ENCODE results near the gene BICC1. TPM values are rescaled to one million over a fixed set of nuclear protein-coding genes. Genes with fewer than 3 reads are reported as not detected.

Gene BICC1
- total RNA-seq, 1 experiment from 2014 or later, result 0.67 TPM

DNA sequence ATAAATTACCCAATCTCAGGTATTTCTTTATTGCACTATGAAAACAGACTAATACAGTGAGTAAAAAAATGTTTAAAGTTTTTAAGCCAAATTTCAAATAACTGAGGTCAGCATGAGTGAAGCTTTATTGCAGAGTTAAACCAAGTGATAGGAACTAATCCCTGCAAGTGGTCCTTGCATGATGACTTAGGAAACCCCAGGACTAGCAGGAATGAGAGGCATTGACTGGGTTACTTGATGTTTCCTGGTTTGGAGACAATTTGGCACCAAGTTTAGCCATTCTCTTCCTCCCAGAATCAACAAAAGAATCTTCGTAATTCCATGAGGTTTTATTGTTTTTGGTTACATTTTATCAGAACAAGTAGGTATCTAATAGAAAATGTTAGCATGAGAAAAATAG, 194.2 kb downstream of the BICC1 start:
- H3K9me3 ChIP-seq (ENCODE audit: control insufficient read depth, insufficient read depth, low read depth, low read length), result no peaks in the 10 kb centered on the region
- no peak overlapping the region for H3K27ac ChIP-seq (ENCODE audit: low read length)
- no peak overlapping the region for H3K4me3 ChIP-seq (ENCODE audit: low read depth in 2 of 2, low read length in 2 of 2)
- DNase-seq (ENCODE audit: low read depth, low spot score) (no peak), ATAC-seq (no peak)
- no peaks in the 10 kb centered on the region for H3K36me3 ChIP-seq (ENCODE audit: control insufficient read depth, insufficient read depth, low read length)
- no peaks in the 10 kb centered on the region for H3K27me3 ChIP-seq (ENCODE audit: control insufficient read depth, insufficient read depth, low read length)
- TF ChIP-seq SIN3A (IDR thresholded peaks at IDR 0.05; ENCODE audit: borderline replicate concordance, insufficient read depth, low read depth, low read length) (no peak), TCF7L2 (IDR thresholded peaks at IDR 0.05; ENCODE audit: low read depth, low read length) (no peak), POLR2AphosphoS5 (IDR thresholded peaks at IDR 0.05; ENCODE audit: low read depth, low read length) (no peak)
- TF ChIP-seq, protein P1, sequence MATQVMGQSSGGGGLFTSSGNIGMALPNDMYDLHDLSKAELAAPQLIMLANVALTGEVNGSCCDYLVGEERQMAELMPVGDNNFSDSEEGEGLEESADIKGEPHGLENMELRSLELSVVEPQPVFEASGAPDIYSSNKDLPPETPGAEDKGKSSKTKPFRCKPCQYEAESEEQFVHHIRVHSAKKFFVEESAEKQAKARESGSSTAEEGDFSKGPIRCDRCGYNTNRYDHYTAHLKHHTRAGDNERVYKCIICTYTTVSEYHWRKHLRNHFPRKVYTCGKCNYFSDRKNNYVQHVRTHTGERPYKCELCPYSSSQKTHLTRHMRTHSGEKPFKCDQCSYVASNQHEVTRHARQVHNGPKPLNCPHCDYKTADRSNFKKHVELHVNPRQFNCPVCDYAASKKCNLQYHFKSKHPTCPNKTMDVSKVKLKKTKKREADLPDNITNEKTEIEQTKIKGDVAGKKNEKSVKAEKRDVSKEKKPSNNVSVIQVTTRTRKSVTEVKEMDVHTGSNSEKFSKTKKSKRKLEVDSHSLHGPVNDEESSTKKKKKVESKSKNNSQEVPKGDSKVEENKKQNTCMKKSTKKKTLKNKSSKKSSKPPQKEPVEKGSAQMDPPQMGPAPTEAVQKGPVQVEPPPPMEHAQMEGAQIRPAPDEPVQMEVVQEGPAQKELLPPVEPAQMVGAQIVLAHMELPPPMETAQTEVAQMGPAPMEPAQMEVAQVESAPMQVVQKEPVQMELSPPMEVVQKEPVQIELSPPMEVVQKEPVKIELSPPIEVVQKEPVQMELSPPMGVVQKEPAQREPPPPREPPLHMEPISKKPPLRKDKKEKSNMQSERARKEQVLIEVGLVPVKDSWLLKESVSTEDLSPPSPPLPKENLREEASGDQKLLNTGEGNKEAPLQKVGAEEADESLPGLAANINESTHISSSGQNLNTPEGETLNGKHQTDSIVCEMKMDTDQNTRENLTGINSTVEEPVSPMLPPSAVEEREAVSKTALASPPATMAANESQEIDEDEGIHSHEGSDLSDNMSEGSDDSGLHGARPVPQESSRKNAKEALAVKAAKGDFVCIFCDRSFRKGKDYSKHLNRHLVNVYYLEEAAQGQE (IDR thresholded peaks at IDR 0.05; ENCODE audit: insufficient read depth in 1 of 2, low read depth in 2 of 2, low read length in 1 of 2), result no peak
- TF ChIP-seq, protein P2, sequence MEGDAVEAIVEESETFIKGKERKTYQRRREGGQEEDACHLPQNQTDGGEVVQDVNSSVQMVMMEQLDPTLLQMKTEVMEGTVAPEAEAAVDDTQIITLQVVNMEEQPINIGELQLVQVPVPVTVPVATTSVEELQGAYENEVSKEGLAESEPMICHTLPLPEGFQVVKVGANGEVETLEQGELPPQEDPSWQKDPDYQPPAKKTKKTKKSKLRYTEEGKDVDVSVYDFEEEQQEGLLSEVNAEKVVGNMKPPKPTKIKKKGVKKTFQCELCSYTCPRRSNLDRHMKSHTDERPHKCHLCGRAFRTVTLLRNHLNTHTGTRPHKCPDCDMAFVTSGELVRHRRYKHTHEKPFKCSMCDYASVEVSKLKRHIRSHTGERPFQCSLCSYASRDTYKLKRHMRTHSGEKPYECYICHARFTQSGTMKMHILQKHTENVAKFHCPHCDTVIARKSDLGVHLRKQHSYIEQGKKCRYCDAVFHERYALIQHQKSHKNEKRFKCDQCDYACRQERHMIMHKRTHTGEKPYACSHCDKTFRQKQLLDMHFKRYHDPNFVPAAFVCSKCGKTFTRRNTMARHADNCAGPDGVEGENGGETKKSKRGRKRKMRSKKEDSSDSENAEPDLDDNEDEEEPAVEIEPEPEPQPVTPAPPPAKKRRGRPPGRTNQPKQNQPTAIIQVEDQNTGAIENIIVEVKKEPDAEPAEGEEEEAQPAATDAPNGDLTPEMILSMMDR (IDR thresholded peaks at IDR 0.05), result no peak
- CTCF ChIA-PET, result no interaction called here
- no peaks in the 10 kb centered on the region for H3K4me1 ChIP-seq (ENCODE audit: control insufficient read depth, insufficient read depth, low read length)
- POLR2A ChIA-PET, result no interaction called here
- intact Hi-C loops (cut with micrococcal nuclease; ENCODE audit: unreplicated experiment) (no loop called here), in situ Hi-C loops (cut with HindIII; ENCODE audit: low pct_unique_long_range_greater_than_20kb, low sequenced_read_pairs) (no loop called here)
- no TSS peak for BruUV-seq (replicated peaks)

DNA sequence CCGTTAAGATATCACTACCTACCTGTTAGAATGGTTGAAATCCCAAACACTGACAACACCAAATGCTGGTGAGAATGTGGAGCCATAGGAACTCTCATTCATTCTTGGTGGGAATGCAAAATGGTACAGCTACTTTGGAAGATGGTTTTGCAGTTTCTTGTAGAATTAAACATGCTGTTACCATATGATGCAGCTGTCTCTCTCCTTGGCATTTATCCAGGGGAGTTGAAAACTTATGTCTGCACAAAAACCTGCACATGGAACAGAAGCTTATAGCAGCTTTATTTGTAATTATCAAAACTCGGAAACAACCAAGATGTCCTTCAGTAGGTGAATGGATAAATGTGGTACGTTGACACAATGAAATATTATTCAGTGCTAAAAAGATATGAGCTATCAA, 199.5 kb downstream of the BICC1 start:
- DNase-seq (ENCODE audit: low read depth, low spot score) (no peak), ATAC-seq (no peak)
- Histone ChIP-seq H3K27ac (ENCODE audit: low read length) (no peak overlapping the region), H3K9me3 (ENCODE audit: control insufficient read depth, insufficient read depth, low read depth, low read length) (no peaks in the 10 kb centered on the region), H3K27me3 (ENCODE audit: control insufficient read depth, insufficient read depth, low read length) (no peaks in the 10 kb centered on the region), H3K4me1 (ENCODE audit: control insufficient read depth, insufficient read depth, low read length) (no peaks in the 10 kb centered on the region), H3K36me3 (ENCODE audit: control insufficient read depth, insufficient read depth, low read length) (no peaks in the 10 kb centered on the region), H3K4me3 (ENCODE audit: low read depth in 2 of 2, low read length in 2 of 2) (no peak overlapping the region)
- intact Hi-C loops (cut with micrococcal nuclease; ENCODE audit: unreplicated experiment), result no loop called here
- POLR2A ChIA-PET, result no interaction called here
- BruUV-seq (replicated peaks), result no TSS peak
- TF ChIP-seq, protein P1 (IDR thresholded peaks at IDR 0.05; ENCODE audit: insufficient read depth in 1 of 2, low read depth in 2 of 2, low read length in 1 of 2), result no peak
- TF ChIP-seq POLR2AphosphoS5 (IDR thresholded peaks at IDR 0.05; ENCODE audit: low read depth, low read length) (no peak), TCF7L2 (IDR thresholded peaks at IDR 0.05; ENCODE audit: low read depth, low read length) (no peak)
- in situ Hi-C loops (cut with HindIII; ENCODE audit: low pct_unique_long_range_greater_than_20kb, low sequenced_read_pairs), result no loop called here
- CTCF ChIA-PET, result no interaction called here
